GM12864 (cell line): ENCODE measurements around the gene PALLD.

ENCODE experiments used
- DNase-seq: peaks from one replicate; pipeline ENCODE4 v3.0.0-alpha.2; 2011; ENCODE audit warnings: low read depth
- H3K4me3 ChIP-seq: 2 replicates; pipeline ENCODE4 v1.5.1; 2011; ENCODE audit warnings: mild to moderate bottlenecking, low read depth, low read length, control low read depth
- TF ChIP-seq, protein P1 (sequence below): IDR thresholded peaks from 2 replicates; pipeline ENCODE4 v1.5.1; 2011; ENCODE audit warnings: low read depth, mild to moderate bottlenecking, moderate library complexity, low read length, control low read depth, inconsistent platforms; ENCODE audit errors: missing control alignments

The PALLD gene

DNA sequence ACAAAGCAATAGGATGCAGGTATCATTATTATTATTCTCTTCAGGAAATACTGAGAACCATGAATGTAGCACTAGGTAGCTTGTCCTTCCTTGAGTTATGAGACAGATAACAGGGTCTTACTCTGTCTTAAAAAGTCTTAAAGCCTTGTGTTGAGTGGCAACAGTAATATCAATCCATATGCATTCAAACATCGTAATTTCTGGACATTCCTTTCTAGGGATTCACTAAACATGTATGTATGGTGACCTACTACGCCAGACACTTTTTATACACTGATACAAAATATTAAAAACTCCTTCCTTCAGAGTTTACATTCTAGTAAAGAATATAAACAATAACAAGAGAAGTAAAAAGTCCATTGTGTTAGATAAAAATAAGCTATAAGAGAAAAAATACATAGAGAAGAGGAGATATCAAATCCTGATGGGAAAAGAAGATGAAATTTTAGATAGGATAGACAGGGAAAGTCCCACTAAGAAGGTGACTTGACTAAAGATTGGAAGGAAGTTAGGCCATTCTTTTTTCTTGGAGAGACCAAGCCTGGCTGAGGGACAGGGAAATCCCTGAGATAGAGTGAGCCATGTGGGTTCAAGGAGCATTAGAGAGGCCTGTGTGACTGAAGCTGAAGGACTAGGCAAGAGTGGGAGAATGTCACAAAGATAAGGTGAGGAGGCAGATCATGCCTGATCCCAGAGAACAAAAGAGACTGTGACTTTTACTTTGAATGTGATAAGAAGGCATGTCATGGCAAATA, 11.5 kb upstream of the PALLD start:
- TF ChIP-seq, protein P1, sequence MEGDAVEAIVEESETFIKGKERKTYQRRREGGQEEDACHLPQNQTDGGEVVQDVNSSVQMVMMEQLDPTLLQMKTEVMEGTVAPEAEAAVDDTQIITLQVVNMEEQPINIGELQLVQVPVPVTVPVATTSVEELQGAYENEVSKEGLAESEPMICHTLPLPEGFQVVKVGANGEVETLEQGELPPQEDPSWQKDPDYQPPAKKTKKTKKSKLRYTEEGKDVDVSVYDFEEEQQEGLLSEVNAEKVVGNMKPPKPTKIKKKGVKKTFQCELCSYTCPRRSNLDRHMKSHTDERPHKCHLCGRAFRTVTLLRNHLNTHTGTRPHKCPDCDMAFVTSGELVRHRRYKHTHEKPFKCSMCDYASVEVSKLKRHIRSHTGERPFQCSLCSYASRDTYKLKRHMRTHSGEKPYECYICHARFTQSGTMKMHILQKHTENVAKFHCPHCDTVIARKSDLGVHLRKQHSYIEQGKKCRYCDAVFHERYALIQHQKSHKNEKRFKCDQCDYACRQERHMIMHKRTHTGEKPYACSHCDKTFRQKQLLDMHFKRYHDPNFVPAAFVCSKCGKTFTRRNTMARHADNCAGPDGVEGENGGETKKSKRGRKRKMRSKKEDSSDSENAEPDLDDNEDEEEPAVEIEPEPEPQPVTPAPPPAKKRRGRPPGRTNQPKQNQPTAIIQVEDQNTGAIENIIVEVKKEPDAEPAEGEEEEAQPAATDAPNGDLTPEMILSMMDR, result no peak
- no peak overlapping the region for H3K4me3 ChIP-seq

DNA sequence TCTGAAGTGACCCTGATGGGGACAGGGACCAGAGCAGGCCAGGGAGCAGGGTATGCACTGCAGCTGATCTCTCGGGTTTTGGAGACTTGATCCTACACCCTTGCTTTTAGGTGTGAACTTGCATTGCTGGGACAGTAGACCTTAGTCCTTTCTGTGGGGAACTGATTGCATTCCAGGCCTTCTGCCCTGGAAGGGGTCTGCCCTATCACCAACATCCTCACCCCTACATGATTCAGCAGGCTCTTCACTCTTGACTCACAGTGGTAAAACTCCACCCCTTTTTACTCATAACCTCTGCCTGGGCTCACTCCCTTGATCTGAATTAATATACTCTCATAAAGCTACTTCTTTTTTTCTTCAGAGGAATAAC, 10.0 kb upstream of the PALLD start:
- DNase-seq, result no peak
- TF ChIP-seq, protein P1, result no peak
- H3K4me3 ChIP-seq, result no peak overlapping the region

More for the DNA sequence above, 11.5 kb upstream of the PALLD start:
- DNase-seq, result no peak

DNA sequence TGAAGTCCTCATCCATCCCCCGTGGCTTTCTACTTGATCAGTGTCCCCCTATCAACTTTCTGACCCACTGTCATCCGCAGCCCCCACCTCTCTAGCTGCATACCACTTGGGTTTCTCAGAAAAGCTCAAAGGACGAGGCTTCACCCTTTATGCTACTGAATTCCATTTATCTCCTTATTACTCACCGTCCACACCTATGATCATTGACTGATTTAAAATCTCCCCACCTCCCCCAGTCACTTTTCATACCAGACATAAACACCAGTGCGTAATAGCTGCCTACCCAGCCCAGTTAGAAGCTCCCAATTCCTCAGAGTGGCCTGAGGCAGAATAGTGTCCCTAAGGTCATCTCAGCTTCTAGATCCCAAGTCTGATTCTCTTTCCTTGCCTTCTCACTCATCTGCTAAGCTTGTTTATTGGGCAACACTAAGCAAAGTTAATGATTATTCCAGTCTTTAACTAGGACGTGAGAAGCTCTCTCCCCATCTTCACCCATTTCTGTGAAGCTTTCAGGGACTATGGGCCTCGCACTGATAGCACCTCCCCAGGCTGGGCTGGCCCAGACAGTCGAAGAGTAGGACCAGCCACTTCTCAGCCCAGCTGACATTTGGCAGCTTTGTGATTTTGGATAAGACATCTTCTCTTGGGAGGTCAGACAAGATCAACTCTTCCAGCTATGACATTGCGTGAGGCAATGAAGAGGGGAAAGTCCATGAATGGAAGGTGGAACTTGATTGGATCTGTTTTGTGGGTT, 9.4 kb upstream of the PALLD start:
- no peak for DNase-seq
- H3K4me3 ChIP-seq, result no peak overlapping the region
- TF ChIP-seq, protein P1, result no peak

DNA sequence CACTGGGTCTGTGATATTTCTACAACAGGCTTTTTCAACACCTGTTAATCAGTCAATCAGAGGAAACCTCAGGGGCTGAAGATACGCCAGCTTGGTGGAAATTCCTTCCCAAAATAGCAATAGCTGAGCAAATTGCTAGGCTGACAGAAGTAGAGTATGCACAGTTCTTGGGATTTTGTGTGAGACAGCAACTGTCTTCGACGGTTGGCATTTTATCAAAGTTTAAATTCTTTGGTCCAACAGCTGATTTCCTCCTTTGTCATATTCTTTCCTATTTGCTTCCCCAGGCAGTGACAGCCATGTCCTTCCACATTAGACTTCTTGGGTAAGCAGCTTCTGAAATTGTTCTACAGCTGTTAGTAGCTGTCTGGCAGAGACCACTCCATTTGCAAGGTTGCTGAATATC, 8.0 kb upstream of the PALLD start:
- no peak for DNase-seq
- TF ChIP-seq, protein P1, result no peak
- no peak overlapping the region for H3K4me3 ChIP-seq

DNA sequence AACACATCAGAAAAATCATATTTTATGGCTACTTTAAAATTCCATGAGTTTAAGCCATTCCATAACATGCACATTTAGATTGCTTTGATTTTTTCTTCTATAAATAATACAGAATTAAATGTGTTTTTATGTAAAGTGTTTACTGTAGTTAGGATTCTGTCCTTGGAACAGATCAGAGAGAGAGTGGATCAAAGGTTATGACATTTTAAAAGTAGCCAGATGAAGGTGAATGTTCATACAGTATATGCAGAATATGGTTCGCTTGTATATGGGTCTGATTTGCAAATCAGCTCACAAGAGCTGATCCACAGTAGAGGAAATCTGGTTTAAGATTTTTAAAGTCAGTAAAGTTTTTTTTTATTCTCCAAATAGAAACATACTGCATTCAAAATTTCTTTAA, 7.2 kb upstream of the PALLD start:
- TF ChIP-seq, protein P1, result no peak
- H3K4me3 ChIP-seq, result no peak overlapping the region
- no peak for DNase-seq

DNA sequence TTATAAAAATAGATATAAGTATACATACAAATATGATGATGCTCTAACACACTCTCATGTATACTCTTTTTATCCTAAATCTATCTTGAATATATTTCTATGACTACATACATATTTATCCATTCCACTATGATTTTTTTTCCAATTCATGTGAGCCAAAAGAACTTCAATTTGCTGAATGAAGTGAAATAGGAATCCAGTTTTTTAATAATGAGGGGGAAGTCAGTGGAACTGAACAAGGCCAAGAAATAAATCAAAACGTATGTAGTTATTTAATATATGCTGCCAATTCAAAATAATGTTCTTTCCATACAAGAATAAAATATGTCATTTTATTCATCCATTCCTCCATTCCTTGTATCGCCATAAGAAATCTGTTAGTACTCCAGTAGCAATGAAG, 6.1 kb upstream of the PALLD start:
- TF ChIP-seq, protein P1, result no peak
- DNase-seq, result no peak
- H3K4me3 ChIP-seq, result no peak overlapping the region
